ENCODE measurements around the gene GUCY1A2. TPM values are rescaled to one million over a fixed set of nuclear protein-coding genes. Genes with fewer than 3 reads are reported as not detected.

GUCY1A2 gene, protein sequence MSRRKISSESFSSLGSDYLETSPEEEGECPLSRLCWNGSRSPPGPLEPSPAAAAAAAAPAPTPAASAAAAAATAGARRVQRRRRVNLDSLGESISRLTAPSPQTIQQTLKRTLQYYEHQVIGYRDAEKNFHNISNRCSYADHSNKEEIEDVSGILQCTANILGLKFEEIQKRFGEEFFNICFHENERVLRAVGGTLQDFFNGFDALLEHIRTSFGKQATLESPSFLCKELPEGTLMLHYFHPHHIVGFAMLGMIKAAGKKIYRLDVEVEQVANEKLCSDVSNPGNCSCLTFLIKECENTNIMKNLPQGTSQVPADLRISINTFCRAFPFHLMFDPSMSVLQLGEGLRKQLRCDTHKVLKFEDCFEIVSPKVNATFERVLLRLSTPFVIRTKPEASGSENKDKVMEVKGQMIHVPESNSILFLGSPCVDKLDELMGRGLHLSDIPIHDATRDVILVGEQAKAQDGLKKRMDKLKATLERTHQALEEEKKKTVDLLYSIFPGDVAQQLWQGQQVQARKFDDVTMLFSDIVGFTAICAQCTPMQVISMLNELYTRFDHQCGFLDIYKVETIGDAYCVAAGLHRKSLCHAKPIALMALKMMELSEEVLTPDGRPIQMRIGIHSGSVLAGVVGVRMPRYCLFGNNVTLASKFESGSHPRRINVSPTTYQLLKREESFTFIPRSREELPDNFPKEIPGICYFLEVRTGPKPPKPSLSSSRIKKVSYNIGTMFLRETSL
- 0.55 and 0.70 TPM in 2 replicates for total RNA-seq (2021)
- long read RNA-seq: 0 reads

GRCh38 chr11:107018219-107018901 is at the start of gene GUCY1A2:
GUCY1A2 (minus strand) TSS chr11:107018476; CDS start chr11:107018055, 421 bp downstream.
- H3K27me3 Mint-ChIP-seq (ENCODE audit: low read depth): peaks cover 52% of the 10 kb centered on the region

More at GRCh38 chr11:107018219-107018901, at the start of gene GUCY1A2:
- H3K14ac ChIP-seq (ENCODE audit: insufficient read depth, low read length): peak within 1 kb of the TSS; percentile 78; the same call in 1 of the 2 replicates
- no peaks in the 10 kb centered on the region for H3K79me1 ChIP-seq (ENCODE audit: insufficient read depth, low read depth, low read length, poor library complexity, severe bottlenecking)
- no peak within 1 kb of the TSS for H3K18ac ChIP-seq (ENCODE audit: insufficient read length, low read depth, low read length)
- WGBS (ENCODE audit: extremely low coverage, insufficient read length, low lambda C conversion rate): no CpG with 5 or more reads among the region's 67 CpGs
- no peak within 1 kb of the TSS for H2BK20ac ChIP-seq (ENCODE audit: low read depth, low read length, poor library complexity, severe bottlenecking)
- no peak within 1 kb of the TSS for H3K4ac ChIP-seq (ENCODE audit: low read depth, low read length)
- no peak within 1 kb of the TSS for H4K91ac ChIP-seq (ENCODE audit: insufficient read length, low read depth, low read length)
- H3K9me3 ChIP-seq (ENCODE audit: control insufficient read depth, low read depth, low read length): no peaks in the 10 kb centered on the region
- Mint-ChIP-seq H3K4me1 (peaks cover 11 to 16% of the 10 kb centered on the region in 2 experiments), H3K4me3 (peak within 1 kb of the TSS; percentile 71 to 88), H3K36me3 (ENCODE audit: insufficient read depth in 1 of 3, low read depth in 3 of 3) (no peaks in the 10 kb centered on the region), H3K27ac (no peak within 1 kb of the TSS; a peak in 1 of 7 replicates), H3K9me3 (no peaks in the 10 kb centered on the region)
- no peak within 1 kb of the TSS for H2BK120ac ChIP-seq (ENCODE audit: low read depth, low read length, poor library complexity, severe bottlenecking)
- H2BK15ac ChIP-seq (ENCODE audit: low read depth, low read length): no peak within 1 kb of the TSS
- H3K23me2 ChIP-seq (ENCODE audit: insufficient read length, low read depth, low read length, poor library complexity, severe bottlenecking): peaks cover 11% of the 10 kb centered on the region
- no peak within 1 kb of the TSS for H3K56ac ChIP-seq (ENCODE audit: insufficient read length, low read depth, low read length)
- no peak within 1 kb of the TSS for H4K5ac ChIP-seq (ENCODE audit: insufficient read length, low read depth, low read length)
- H2BK5ac ChIP-seq (ENCODE audit: insufficient read length, low read length): no peak within 1 kb of the TSS
- H3K4me2 ChIP-seq (ENCODE audit: insufficient read depth, insufficient read length, low read length): peak within 1 kb of the TSS; percentile 53
- H2AK5ac ChIP-seq (ENCODE audit: insufficient read length, low read length): no peak within 1 kb of the TSS
- H3K4me1 ChIP-seq (ENCODE audit: insufficient read depth, low read length): no peaks in the 10 kb centered on the region
- no peak within 1 kb of the TSS for H3K27ac ChIP-seq (ENCODE audit: insufficient read length, low read depth, low read length)
- H4K8ac ChIP-seq (replicated peaks; ENCODE audit: insufficient read length, low read depth, low read length): no peak within 1 kb of the TSS
- no peak within 1 kb of the TSS for H2AFZ ChIP-seq (ENCODE audit: low read length)
- peak; percentile 59 for DNase-seq
- no peak within 1 kb of the TSS for H3T11ph ChIP-seq (ENCODE audit: low read length)
- H3K9ac ChIP-seq (ENCODE audit: extremely low read depth, insufficient read length, low read length): no peak within 1 kb of the TSS
- H4K20me1 ChIP-seq (ENCODE audit: control insufficient read depth, insufficient read depth, insufficient read length): no peaks in the 10 kb centered on the region
- no peaks in the 10 kb centered on the region for H3K79me2 ChIP-seq (ENCODE audit: insufficient read depth, low read length)
- H2BK12ac ChIP-seq (ENCODE audit: insufficient read length, low read depth, low read length): no peak within 1 kb of the TSS
- TF ChIP-seq, protein P1, sequence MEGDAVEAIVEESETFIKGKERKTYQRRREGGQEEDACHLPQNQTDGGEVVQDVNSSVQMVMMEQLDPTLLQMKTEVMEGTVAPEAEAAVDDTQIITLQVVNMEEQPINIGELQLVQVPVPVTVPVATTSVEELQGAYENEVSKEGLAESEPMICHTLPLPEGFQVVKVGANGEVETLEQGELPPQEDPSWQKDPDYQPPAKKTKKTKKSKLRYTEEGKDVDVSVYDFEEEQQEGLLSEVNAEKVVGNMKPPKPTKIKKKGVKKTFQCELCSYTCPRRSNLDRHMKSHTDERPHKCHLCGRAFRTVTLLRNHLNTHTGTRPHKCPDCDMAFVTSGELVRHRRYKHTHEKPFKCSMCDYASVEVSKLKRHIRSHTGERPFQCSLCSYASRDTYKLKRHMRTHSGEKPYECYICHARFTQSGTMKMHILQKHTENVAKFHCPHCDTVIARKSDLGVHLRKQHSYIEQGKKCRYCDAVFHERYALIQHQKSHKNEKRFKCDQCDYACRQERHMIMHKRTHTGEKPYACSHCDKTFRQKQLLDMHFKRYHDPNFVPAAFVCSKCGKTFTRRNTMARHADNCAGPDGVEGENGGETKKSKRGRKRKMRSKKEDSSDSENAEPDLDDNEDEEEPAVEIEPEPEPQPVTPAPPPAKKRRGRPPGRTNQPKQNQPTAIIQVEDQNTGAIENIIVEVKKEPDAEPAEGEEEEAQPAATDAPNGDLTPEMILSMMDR (conservative IDR thresholded peaks at IDR 0.05): no peak
- no peak within 1 kb of the TSS for H3K23ac ChIP-seq (ENCODE audit: insufficient read length, low read depth, low read length)
- peaks cover 7% of the 10 kb centered on the region; the same call in 1 of the 2 replicates for H3K27me3 ChIP-seq (ENCODE audit: insufficient read depth, low read length)

Measured in H9 (cell line).